HEK293 (cell line): ENCODE measurements around the gene RNF187.

ENCODE experiments used
- CTCF ChIA-PET: fragments of 350-600 bp; formaldehyde crosslinking; extraction: SDS; loops from one replicate; lab custom pipeline; 2021; ENCODE audit warnings: antibody characterized with exemption; lab: Yijun Ruan, JAX
- POLR2A ChIA-PET: fragments of 300-600 bp; formaldehyde crosslinking; extraction: SDS; loops from one replicate; lab custom pipeline; 2020; ENCODE audit warnings: antibody characterized with exemption, inconsistent platforms; lab: Yijun Ruan, JAX
- H3K27ac ChIP-seq: fragments of 200-500 bp; sonication (Bioruptor generic); 2 replicates; pipeline ENCODE4 v1.5.1; 2014; ENCODE audit warnings: low read depth, low read length, control low read depth, inconsistent platforms; ENCODE audit errors: extremely low read depth
- H3K36me3 ChIP-seq, 2 experiments: fragments of 200-500 bp in 1 of 2; sonication (Bioruptor generic) in 1 of 2; 1 replicate in 1 of 2; 2 replicates in 1 of 2; pipeline ENCODE4 v1.5.1; 2014 to 2017; ENCODE audit warnings: inconsistent platforms in 2 of 2, low read length in 2 of 2; ENCODE audit not compliant: control insufficient read depth in 2 of 2, insufficient read depth in 1 of 2
- H3K4me1 ChIP-seq: fragments of 200-500 bp; sonication (Bioruptor generic); 2 replicates; pipeline ENCODE4 v1.5.1; 2014; ENCODE audit warnings: mild to moderate bottlenecking, low read length, inconsistent platforms; ENCODE audit not compliant: control insufficient read depth, insufficient read depth
- H3K4me3 ChIP-seq: 2 replicates; pipeline ENCODE4 v1.5.1; 2011; ENCODE audit warnings: low read depth, mild to moderate bottlenecking, control low read depth, low read length, moderate library complexity
- H3K9me3 ChIP-seq: fragments of 200-500 bp; sonication (Bioruptor generic); 2 replicates; pipeline ENCODE4 v1.5.1; 2014; ENCODE audit warnings: low read depth, low read length, inconsistent platforms; ENCODE audit not compliant: control insufficient read depth, insufficient read depth
- GFI1B ChIP-seq: fragments of 450-650 bp; formaldehyde crosslinking; IDR thresholded peaks from 2 replicates; pipeline ENCODE4 v1.5.1; 2016; ENCODE audit warnings: missing biosample characterization, missing genetic modification characterization
- KLF7 ChIP-seq: fragments of 450-650 bp; formaldehyde crosslinking; IDR thresholded peaks from 2 replicates; pipeline ENCODE4 v1.5.1; 2016; ENCODE audit warnings: missing biosample characterization, missing genetic modification characterization, borderline replicate concordance
- KLF9 ChIP-seq: fragments of 450-650 bp; formaldehyde crosslinking; IDR thresholded peaks from 2 replicates; pipeline ENCODE4 v1.5.1; 2016; ENCODE audit warnings: missing biosample characterization, missing genetic modification characterization, low read depth
- MEIS1 ChIP-seq: sonication (generic); formaldehyde crosslinking; IDR thresholded peaks from 2 replicates; pipeline ENCODE4 v1.8.1; 2022; ENCODE audit warnings: missing genetic modification reagents, mild to moderate bottlenecking, borderline replicate concordance
- ZBTB8A ChIP-seq: fragments of 450-650 bp; formaldehyde crosslinking; IDR thresholded peaks from 2 replicates; pipeline ENCODE4 v1.5.1; 2016; ENCODE audit warnings: missing biosample characterization, missing genetic modification characterization
- ZFP41 ChIP-seq: fragments of 450-650 bp; formaldehyde crosslinking; IDR thresholded peaks from 2 replicates; pipeline ENCODE4 v1.5.1; 2016; ENCODE audit warnings: missing biosample characterization, missing genetic modification characterization, borderline replicate concordance
- ZNF132 ChIP-seq: fragments of 450-650 bp; formaldehyde crosslinking; IDR thresholded peaks from 2 replicates; pipeline ENCODE4 v1.5.1; 2017; ENCODE audit warnings: missing biosample characterization, missing genetic modification characterization, borderline replicate concordance
- ZNF221 ChIP-seq: fragments of 450-650 bp; formaldehyde crosslinking; IDR thresholded peaks from 2 replicates; pipeline ENCODE4 v1.5.1; 2017; ENCODE audit warnings: missing biosample characterization, missing genetic modification characterization, borderline replicate concordance
- ZNF292 ChIP-seq: fragments of 450-650 bp; formaldehyde crosslinking; IDR thresholded peaks from 2 replicates; pipeline ENCODE4 v1.5.1; 2016; ENCODE audit warnings: low read depth, missing biosample characterization, missing genetic modification characterization, borderline replicate concordance
- ZNF391 ChIP-seq: fragments of 450-650 bp; formaldehyde crosslinking; IDR thresholded peaks from 2 replicates; pipeline ENCODE4 v1.5.1; 2016; ENCODE audit warnings: low read depth, missing biosample characterization, missing genetic modification characterization, borderline replicate concordance
- ZNF514 ChIP-seq: fragments of 450-650 bp; formaldehyde crosslinking; IDR thresholded peaks from 2 replicates; pipeline ENCODE4 v1.5.1; 2016; ENCODE audit warnings: missing biosample characterization, missing genetic modification characterization
- ZNF548 ChIP-seq: fragments of 450-650 bp; formaldehyde crosslinking; IDR thresholded peaks from 2 replicates; pipeline ENCODE4 v1.5.1; 2016; ENCODE audit warnings: missing biosample characterization, missing genetic modification characterization
- ZNF561 ChIP-seq: fragments of 450-650 bp; IDR thresholded peaks from 2 replicates; pipeline ENCODE4 v1.5.1; 2018; ENCODE audit warnings: missing biosample characterization, missing genetic modification characterization, borderline replicate concordance
- ZNF621 ChIP-seq: fragments of 450-650 bp; formaldehyde crosslinking; IDR thresholded peaks from 2 replicates; pipeline ENCODE4 v1.5.1; 2017; ENCODE audit warnings: missing biosample characterization, missing genetic modification characterization
- ZNF626 ChIP-seq: fragments of 450-650 bp; sonication (Bioruptor Pico); formaldehyde crosslinking; IDR thresholded peaks from 2 replicates; pipeline ENCODE4 v1.5.1; 2018; ENCODE audit warnings: missing biosample characterization, missing genetic modification characterization, inconsistent platforms
- ZNF792 ChIP-seq: fragments of 450-650 bp; formaldehyde crosslinking; IDR thresholded peaks from 2 replicates; pipeline ENCODE4 v1.5.1; 2016; ENCODE audit warnings: missing biosample characterization, missing genetic modification characterization
- ZNF843 ChIP-seq: fragments of 450-650 bp; formaldehyde crosslinking; IDR thresholded peaks from 2 replicates; pipeline ENCODE4 v1.5.1; 2016; ENCODE audit warnings: missing biosample characterization, missing genetic modification characterization
- ZXDB ChIP-seq: fragments of 450-650 bp; formaldehyde crosslinking; IDR thresholded peaks from 2 replicates; pipeline ENCODE4 v1.5.1; 2016; ENCODE audit warnings: missing biosample characterization, missing genetic modification characterization
- TF ChIP-seq, protein P1 (sequence below): fragments of 450-650 bp; IDR thresholded peaks from 2 replicates; pipeline ENCODE4 v1.5.1; 2018; ENCODE audit warnings: missing biosample characterization, missing genetic modification characterization
- TF ChIP-seq, protein P2 (sequence below): fragments of 450-650 bp; formaldehyde crosslinking; IDR thresholded peaks from 2 replicates; pipeline ENCODE4 v1.5.1; 2016; ENCODE audit warnings: missing biosample characterization, missing genetic modification characterization
- TF ChIP-seq, protein P3 (sequence below): fragments of 450-650 bp; formaldehyde crosslinking; IDR thresholded peaks from 2 replicates; pipeline ENCODE4 v1.5.1; 2017; ENCODE audit warnings: missing biosample characterization, missing genetic modification characterization
- TF ChIP-seq, protein P4 (sequence below): fragments of 450-650 bp; formaldehyde crosslinking; IDR thresholded peaks from 2 replicates; pipeline ENCODE4 v1.5.1; 2017; ENCODE audit warnings: missing biosample characterization, missing genetic modification characterization
- TF ChIP-seq, protein P5 (sequence below): fragments of 450-650 bp; formaldehyde crosslinking; IDR thresholded peaks from 2 replicates; pipeline ENCODE4 v1.5.1; 2016; ENCODE audit warnings: missing biosample characterization, missing genetic modification characterization

The RNF187 gene

DNA sequence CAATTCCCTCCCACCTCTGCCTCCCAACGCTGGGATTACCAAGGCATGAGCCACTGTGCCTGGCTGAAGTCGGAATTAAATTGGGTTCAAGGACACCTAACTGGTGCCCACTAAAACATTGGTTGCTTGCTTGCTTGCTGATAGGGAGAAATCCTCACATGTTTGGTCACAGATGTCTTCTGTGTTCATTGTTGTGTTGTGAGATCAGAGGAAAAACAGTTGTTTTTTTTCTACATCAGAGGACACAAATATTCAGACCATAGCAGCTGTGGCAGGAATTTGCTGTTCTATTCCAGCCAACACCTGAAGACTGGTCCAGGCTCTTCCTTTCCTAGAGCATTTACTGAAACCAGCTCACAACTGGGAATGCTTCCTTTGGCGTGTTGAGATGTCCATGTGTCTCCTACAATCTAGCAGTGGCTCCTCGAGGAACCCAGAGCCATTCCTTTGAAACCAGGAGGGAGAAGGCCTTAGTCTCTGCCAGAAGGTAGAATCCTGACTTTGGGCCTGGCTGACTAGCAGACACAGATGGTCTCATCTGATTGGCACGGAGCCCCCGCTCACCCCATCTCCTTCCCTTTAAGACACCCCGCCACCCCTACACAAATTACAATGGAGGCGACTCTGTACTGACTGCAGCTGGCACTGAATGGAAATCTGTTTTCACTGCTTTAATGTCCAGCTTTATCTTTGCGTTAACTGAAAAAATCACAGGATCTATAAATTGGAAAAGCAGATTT is 46.3 kb upstream of the RNF187 start (continued):
- TF ChIP-seq, protein P1, sequence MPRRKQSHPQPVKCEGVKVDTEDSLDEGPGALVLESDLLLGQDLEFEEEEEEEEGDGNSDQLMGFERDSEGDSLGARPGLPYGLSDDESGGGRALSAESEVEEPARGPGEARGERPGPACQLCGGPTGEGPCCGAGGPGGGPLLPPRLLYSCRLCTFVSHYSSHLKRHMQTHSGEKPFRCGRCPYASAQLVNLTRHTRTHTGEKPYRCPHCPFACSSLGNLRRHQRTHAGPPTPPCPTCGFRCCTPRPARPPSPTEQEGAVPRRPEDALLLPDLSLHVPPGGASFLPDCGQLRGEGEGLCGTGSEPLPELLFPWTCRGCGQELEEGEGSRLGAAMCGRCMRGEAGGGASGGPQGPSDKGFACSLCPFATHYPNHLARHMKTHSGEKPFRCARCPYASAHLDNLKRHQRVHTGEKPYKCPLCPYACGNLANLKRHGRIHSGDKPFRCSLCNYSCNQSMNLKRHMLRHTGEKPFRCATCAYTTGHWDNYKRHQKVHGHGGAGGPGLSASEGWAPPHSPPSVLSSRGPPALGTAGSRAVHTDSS (tag by site-specific recombination) = no peak
- TF ChIP-seq ZFP41 (tag by site-specific recombination) = no peak
- TF ChIP-seq ZNF561 = no peak
- TF ChIP-seq, protein P2, sequence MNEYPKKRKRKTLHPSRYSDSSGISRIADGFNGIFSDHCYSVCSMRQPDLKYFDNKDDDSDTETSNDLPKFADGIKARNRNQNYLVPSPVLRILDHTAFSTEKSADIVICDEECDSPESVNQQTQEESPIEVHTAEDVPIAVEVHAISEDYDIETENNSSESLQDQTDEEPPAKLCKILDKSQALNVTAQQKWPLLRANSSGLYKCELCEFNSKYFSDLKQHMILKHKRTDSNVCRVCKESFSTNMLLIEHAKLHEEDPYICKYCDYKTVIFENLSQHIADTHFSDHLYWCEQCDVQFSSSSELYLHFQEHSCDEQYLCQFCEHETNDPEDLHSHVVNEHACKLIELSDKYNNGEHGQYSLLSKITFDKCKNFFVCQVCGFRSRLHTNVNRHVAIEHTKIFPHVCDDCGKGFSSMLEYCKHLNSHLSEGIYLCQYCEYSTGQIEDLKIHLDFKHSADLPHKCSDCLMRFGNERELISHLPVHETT = no peak
- TF ChIP-seq KLF9 = no peak
- no peak for TF ChIP-seq ZNF292 (tag by site-specific recombination)
- TF ChIP-seq ZNF221 (tag by site-specific recombination) = no peak
- TF ChIP-seq ZNF391 (tag by site-specific recombination) = no peak
- TF ChIP-seq ZNF132 (tag by site-specific recombination) = no peak
- TF ChIP-seq ZNF626 (tag by site-specific recombination) = no peak
- TF ChIP-seq KLF7 = no peak
- TF ChIP-seq ZNF621 (tag by site-specific recombination) = no peak
- TF ChIP-seq, all 188 proteins: peak for 0

DNA sequence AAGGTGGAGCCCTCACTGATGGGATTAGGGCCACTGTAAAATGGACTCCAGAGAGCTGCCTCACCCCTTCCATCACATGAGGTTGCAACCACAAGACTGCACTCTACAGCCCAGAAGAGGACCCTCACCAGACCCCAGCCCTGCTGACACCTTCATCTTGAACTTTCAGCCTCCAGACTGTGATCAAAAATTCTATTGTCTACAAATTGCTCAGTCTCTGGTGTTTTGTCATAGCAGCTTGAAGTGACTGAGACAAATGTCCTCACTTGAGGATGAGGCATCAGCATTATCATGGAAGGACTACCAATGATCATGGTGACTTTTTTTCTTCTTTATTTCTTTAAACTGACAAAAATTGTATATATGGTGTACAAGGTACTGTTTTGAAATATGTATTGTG is 43.8 kb upstream of the RNF187 start:
- no peaks in the 10 kb centered on the region for H3K36me3 ChIP-seq
- no peak for TF ChIP-seq ZXDB (tag by site-specific recombination)
- TF ChIP-seq ZNF548 (tag by site-specific recombination) = peak; percentile 90
- TF ChIP-seq, all 188 proteins: peak for 1
- ChIA-PET CTCF (interaction anchor here (0.6 kb wide), 1 partner anchor 37 kb away, joined by 4 read pairs; no protein-coding TSS in a partner anchor), POLR2A (interaction anchor here (1.4 kb wide), 1 partner anchor 14 kb away, joined by 4 read pairs; no protein-coding TSS in a partner anchor)
- no peak overlapping the region for H3K27ac ChIP-seq
- H3K4me3 ChIP-seq = no peak overlapping the region
- H3K4me1 ChIP-seq = no peaks in the 10 kb centered on the region
- no peaks in the 10 kb centered on the region for H3K9me3 ChIP-seq

DNA sequence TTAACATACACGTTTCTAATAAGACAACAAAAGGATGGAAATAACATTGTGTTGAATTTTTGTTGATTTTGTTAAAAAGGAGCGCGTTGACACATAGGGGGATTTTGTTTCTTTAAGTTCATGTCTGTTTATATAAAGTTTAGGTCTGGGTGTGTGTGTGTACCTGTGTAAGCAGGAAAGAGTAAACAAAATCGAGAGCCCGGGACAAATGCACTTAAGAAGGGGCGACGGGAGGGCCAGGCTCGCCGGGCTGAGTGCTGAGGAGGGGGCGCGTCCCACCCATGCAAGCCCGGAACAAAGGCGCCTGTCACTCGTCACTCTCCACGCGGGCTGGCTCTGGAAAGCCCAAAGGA is 41.7 kb upstream of the RNF187 start:
- CTCF ChIA-PET = no interaction called here
- H3K9me3 ChIP-seq = no peaks in the 10 kb centered on the region
- no peak overlapping the region for H3K27ac ChIP-seq
- H3K36me3 ChIP-seq = no peaks in the 10 kb centered on the region
- H3K4me3 ChIP-seq = no peak overlapping the region
- POLR2A ChIA-PET = interaction anchor here (1.4 kb wide), 1 partner anchor 12 kb away, joined by 3 read pairs; no protein-coding TSS in a partner anchor
- H3K4me1 ChIP-seq = no peaks in the 10 kb centered on the region
- TF ChIP-seq ZNF792 (no peak), GFI1B (tag by site-specific recombination) (no peak), MEIS1 (CRISPR knock-in tag) (no peak), ZNF514 (tag by site-specific recombination) (no peak), ZNF843 (tag by site-specific recombination) (no peak), ZBTB8A (tag by site-specific recombination) (no peak)
- TF ChIP-seq, protein P3, sequence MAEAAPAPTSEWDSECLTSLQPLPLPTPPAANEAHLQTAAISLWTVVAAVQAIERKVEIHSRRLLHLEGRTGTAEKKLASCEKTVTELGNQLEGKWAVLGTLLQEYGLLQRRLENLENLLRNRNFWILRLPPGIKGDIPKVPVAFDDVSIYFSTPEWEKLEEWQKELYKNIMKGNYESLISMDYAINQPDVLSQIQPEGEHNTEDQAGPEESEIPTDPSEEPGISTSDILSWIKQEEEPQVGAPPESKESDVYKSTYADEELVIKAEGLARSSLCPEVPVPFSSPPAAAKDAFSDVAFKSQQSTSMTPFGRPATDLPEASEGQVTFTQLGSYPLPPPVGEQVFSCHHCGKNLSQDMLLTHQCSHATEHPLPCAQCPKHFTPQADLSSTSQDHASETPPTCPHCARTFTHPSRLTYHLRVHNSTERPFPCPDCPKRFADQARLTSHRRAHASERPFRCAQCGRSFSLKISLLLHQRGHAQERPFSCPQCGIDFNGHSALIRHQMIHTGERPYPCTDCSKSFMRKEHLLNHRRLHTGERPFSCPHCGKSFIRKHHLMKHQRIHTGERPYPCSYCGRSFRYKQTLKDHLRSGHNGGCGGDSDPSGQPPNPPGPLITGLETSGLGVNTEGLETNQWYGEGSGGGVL = no peak
- TF ChIP-seq, protein P4, sequence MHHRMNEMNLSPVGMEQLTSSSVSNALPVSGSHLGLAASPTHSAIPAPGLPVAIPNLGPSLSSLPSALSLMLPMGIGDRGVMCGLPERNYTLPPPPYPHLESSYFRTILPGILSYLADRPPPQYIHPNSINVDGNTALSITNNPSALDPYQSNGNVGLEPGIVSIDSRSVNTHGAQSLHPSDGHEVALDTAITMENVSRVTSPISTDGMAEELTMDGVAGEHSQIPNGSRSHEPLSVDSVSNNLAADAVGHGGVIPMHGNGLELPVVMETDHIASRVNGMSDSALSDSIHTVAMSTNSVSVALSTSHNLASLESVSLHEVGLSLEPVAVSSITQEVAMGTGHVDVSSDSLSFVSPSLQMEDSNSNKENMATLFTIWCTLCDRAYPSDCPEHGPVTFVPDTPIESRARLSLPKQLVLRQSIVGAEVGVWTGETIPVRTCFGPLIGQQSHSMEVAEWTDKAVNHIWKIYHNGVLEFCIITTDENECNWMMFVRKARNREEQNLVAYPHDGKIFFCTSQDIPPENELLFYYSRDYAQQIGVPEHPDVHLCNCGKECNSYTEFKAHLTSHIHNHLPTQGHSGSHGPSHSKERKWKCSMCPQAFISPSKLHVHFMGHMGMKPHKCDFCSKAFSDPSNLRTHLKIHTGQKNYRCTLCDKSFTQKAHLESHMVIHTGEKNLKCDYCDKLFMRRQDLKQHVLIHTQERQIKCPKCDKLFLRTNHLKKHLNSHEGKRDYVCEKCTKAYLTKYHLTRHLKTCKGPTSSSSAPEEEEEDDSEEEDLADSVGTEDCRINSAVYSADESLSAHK (tag by site-specific recombination) = no peak
- TF ChIP-seq, protein P5, sequence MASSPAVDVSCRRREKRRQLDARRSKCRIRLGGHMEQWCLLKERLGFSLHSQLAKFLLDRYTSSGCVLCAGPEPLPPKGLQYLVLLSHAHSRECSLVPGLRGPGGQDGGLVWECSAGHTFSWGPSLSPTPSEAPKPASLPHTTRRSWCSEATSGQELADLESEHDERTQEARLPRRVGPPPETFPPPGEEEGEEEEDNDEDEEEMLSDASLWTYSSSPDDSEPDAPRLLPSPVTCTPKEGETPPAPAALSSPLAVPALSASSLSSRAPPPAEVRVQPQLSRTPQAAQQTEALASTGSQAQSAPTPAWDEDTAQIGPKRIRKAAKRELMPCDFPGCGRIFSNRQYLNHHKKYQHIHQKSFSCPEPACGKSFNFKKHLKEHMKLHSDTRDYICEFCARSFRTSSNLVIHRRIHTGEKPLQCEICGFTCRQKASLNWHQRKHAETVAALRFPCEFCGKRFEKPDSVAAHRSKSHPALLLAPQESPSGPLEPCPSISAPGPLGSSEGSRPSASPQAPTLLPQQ (tag by site-specific recombination) = no peak
